GM21786 (cell line): ENCODE measurements around the gene RSU1.

Experiments
- ATAC-seq: cut with Tn5 transposase; IDR thresholded peaks from one replicate; pipeline ENCODE4 v1.9.1; 2021; ENCODE audit not compliant: unreplicated experiment

Gene RSU1

DNA sequence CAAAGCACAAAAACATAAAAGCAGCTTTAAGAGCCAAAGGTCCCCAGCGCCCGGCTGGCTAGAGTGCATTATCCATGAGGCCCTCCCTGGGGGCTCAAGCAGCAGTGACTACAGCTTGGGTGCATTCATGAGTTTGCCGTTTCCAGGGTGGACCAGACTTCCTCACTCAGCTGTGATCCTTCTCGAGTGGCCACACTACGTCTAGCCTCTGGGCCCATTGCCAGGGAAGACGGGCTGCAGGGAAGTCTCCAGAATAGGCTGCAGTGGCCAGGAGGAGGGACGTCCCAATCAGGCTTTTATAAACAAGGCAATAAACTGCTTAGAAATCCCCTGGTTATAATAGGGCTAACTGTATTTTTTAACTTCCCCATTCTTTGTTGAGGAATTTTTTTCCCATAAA lies 206.2 kb downstream of the RSU1 start:
- no peak for ATAC-seq

DNA sequence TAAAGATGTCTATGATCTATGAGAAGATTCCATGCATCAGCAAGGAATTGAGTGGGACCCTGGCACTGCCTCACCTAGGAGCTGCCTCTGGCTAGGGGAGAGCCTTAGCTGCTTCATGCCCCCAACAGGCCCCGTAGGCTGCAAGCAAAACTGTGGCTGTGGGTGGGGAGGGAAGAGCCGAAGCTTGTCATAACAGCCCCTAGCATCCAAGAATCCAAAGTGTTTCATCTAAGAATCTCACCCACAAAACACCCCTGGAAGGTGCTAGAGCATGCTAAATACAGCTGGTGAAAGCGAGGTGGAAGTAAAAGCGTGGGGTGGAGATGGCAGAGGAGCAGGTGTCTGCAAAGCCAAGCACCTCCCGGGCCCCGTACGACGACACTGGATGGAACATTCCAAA lies 208.0 kb downstream of the RSU1 start:
- ATAC-seq = no peak

DNA sequence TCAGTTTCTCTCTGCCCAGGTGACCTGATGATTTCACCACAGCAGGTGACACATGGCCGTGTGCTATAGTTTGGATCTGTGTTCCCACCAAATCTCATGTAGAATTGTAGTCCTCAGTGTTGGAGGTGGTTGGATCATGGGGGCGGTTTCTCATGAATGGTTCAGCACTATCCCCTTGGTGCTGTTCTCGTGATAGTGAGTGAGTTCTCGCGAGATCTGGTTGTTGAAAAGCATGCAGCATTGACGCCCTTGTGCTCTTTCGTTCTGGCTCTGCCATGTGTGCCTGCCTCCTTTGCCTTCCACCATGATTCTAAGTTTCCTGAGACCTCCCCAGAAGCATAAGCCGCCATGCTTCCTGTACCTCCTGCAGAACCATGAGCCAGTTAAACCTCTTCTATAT lies 210.3 kb downstream of the RSU1 start:
- ATAC-seq = no peak

DNA sequence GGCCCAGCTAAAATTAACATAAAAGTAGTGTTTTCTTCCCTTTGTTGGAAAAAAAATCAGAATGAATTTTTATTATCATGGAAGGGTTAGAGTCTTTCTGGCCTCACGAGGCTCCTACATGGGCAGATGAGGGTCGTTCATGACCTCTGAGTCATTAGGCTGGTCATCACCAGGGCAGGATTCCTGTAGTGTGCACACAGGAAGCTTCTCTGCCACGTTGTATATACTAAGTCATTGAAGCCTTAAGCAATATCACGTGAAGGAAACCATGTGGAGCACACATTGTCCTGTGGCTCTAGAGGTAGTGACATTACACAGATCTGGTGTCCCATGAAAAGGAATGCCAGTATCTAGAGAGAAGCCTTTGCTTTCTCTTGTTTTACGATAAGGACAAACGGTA lies 210.8 kb downstream of the RSU1 start:
- ATAC-seq = no peak

DNA sequence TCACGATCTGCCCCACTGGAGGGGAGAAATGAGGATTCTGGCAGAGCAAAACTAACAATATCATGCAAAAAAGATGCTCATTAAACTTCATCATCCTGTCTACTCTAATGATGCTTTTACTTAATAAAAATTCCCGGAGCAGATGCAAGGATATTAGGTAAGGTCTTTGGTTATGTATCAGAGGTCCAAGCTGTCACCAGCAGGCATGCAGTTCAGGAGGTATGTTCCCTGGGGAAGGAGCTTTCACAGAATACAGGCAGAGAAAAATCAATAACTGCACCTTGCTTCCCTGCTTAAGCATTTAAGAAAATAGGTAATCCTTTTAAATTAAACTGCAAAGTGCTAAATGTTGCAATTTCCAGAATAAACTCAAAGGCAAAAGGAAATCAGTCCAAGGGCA lies 213.9 kb downstream of the RSU1 start:
- ATAC-seq = no peak

DNA sequence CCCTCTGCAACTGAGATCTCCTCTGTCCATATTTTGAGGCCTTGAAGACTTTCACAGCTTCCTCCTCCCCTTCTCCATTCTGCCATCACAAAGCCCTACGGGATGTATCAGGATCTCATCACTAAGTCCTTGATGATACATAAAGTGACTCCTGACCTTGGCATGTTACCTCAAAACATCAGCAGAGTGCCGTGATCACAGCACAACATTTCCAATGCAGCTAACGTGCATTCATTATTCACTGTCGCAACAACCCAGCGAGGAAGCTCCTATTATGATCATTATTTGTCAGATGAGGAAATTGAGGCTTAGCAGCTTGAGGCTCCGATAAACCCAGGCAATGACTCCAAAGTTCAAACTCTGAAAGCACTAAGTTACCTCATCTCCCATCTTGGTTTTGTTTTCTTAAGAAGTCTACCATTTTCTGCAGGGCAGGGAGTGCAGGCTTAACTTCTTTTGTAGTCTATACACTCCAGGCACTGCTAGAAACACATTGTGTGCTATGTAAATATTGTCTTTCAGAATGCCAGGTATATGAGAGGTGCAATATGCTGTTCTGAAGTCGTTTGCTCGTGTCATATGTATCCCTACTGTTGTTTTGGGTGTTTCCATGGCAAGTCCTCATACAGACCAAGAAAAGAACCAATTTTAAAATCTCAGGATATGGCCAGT lies 215.0 kb downstream of the RSU1 start:
- ATAC-seq = no peak

DNA sequence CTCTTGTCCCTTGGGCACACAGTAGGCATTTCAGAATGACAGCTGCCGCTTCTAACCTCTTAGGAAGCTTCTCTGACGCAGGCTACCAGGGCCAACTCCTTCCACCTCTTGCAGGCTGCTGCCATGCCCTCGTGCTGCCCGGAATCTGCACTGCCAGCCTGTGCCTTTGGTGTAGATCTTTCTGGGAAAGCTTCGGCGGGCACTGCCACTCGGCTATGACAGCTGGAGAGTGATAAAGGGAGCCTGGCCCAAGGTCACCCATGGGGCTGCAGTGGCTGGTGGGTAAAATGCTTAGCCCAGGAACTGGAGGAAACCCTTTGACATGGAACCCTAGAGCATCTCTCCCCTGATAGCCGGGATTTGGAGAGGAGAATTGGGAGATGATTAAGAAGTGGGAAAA lies 217.6 kb downstream of the RSU1 start:
- no peak for ATAC-seq

DNA sequence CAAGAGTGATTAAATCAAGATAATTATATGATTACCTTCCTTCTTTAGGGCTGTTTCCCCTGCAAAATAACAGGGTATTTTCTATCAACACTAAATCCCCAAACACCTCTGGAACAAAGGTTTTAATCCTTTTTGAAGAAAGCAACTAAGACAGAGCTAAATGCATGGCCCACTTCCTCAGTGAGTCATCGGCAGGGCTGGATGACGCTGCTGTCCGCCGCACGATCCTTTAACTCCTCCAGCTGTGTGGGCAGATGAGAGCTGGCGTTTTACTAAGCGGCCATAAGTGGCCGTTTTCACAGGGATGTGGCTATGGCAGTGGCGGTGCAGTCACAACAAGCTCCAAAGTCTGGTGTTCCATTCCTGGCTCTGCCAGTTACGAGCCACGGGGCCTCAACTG lies 219.6 kb downstream of the RSU1 start:
- ATAC-seq = no peak

DNA sequence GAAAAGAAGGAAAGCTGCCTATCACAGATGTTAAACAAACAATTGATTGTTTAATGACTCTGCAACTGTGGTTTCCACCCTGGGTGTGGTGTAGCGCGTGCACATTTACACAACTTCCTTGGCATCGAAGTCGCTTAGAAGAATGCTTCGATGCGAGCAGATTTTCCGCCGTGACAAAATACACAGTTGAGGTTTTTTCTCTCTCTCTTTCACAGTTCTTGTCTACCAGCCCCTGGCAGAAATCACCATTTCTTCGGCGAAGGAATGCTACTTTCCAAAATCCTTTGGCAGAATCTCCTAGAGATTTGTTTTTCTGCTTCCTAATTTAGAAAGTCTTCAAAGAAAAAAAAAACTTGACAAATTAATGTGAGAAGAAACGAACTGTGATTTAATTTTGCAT lies 224.8 kb downstream of the RSU1 start:
- no peak for ATAC-seq

DNA sequence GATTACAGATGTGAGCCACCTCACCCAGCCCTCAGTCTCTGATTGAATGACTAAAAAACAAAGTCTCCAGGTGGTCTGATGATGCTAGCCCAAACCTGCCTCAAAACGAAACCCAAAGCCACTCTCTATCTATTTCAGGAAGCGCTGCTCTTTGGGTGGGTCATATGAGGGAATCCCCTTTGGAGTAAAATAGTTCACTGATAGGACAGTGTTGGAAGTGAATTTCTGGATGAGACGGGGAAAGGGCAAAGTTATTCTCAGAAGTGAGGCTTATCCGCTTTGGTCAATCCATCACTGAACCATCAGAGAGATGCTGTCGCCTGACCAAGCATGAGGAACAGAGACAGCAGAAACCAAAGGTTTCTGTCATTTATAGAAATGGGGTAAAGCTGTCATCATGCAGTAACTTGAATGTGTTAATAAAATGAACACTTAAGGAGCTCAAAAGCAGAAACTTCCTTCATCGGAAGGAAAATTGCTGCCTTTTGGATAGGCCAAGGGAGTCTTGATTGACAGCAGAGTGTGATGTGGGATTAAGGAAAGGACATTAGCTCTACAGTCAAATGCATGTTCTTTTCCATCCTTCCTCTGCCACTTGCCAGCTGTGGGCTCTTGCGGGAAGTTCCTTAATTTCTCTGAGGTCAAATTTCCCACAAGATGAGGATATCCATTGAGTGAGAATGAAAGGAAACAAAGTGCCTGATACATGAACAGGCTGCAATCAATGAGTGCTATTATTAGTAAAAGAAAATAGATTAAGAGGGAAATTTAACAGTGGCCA lies 230.7 kb downstream of the RSU1 start:
- ATAC-seq = peak; percentile 87

DNA sequence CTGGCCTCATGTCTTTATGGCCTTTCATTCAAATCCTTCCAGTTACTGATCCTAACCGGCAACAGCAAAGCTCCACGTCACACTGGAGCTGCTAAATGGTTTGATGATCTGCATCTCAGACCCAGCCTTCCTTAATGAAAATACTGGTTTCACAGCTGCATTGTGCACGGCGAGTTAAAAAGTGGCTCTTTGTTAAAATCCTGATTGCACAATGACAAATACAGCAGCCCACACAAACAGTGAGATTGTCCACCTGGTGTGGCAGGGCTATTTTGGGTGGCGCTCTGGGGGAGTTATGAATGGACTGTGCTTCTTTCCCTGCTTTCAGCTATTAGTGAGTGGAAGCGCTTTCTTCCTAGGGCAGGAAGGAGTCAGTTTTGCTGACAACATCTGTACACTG lies 232.1 kb downstream of the RSU1 start:
- peak; percentile 21 for ATAC-seq

DNA sequence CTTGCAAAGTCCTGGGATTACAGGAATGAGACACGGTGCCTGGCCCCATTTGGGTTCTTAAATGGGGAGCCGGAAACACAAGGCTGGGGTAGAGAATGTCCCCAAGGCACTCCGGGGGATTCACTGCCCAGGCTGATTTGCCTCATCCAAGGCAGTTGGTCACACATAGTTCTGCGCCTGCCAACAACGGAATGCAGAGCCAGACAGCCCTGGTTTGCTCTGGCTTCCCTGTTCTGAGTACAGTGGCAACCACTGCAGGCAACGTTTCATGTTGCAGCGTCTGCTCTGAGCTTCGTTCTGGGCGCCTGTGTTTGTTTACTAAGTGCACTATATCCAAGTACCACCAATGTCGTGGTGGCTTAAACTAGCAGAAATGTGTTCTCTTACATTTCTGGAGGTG lies 233.8 kb downstream of the RSU1 start:
- ATAC-seq = no peak

DNA sequence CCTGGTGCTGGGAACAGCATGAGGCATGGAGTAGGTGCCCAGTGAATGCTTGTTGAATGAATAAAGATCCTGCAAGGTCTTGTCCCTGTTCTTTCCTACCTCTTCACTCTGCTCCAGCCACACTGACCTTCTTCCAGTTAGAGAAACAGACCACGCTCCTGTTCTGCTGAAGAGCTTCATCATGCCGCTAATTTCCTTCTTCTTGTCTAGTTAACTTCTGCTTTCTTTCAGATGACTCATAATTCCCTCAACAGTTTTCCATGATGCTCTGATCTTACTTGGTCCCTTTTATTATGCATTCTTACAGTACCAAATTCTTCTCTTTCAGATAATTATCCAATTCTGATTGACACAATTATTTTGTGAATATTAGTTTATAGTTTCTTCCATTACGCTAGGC lies 236.0 kb downstream of the RSU1 start:
- ATAC-seq = no peak

DNA sequence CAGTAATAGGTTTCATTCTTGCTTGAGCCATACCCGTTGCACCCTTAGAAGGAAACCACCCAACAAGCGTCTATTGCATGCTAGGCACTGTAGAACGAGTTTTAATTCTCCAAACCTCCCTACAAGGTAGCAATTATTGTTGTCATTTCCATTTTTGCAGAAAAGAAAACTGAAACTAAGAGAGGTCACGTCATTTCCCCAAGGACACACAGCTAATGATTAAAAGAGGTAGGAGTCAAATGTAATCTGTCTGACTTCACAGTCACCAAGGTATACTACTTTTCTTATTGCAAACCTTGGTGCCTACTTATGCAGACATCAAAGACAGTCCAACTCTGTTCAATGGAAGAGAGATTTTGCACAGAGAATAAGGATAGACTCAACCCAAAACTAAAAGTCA lies 246.5 kb downstream of the RSU1 start:
- ATAC-seq = peak; percentile 91

DNA sequence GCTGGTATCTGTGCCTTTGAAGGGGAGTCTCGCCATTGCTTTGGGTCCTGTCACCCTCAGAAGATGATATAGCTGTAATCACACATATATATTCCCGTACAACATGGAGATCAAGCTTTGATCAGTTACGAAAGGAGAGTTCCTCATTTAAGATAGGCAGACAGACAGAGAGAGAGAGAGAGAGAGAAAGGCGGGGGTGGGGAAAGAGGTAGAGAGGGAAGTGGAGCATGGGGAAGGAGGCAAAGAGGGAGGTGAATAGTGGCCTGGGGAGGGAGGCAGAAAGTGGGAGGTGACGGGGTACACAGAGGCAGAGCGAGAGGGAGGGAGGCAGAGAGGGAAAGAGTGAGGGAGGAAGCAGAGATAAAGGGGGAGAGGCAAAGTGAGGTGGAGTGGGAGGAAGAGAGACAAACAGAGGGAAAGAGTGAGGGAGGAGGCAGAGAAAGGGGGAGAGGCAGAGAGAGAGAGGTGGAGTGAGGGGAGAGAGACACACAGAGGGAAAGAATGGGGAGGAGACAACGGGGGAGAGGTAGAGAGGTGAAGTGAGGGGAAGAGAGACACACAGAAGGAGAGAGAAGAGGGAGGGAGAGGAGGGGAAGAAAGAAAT lies 250.9 kb downstream of the RSU1 start:
- no peak for ATAC-seq

DNA sequence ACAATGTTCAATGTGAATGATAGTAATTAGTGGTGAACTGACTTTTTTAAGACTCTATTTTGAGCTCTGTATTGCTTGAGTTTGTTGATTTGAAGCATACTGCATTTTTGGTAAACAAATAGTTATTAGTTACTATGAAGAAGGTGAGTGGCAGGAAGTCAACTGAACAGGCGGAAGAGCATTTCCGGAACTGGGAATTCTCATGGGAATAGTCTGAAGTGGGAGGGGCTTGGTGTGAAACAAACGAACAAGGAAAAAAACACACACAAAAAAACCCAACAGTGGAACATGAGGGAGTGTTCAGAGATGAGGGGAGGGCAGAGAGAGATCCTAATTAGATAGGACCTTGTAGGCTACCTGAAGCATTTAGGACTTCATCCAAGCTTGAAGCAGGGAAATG lies 251.6 kb downstream of the RSU1 start:
- no peak for ATAC-seq

DNA sequence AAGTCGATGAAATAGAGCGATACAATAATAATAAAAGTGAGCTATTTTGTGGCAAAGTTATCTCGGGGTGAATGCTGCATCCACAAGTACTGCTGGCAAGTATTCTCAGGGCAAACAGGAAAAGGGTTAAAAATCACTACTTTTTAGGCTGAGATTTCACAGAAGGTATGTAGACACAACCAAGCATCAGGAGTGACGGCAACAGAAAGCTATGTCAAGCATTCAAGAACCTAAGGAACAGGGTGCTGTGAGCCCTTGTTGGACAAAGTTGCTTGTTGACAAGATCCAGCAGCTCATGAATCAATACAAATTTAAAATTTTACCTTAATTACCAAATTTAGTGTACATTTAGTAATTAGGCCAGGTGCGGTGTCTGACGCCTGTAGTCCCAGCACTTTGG lies 254.3 kb downstream of the RSU1 start:
- ATAC-seq = no peak

DNA sequence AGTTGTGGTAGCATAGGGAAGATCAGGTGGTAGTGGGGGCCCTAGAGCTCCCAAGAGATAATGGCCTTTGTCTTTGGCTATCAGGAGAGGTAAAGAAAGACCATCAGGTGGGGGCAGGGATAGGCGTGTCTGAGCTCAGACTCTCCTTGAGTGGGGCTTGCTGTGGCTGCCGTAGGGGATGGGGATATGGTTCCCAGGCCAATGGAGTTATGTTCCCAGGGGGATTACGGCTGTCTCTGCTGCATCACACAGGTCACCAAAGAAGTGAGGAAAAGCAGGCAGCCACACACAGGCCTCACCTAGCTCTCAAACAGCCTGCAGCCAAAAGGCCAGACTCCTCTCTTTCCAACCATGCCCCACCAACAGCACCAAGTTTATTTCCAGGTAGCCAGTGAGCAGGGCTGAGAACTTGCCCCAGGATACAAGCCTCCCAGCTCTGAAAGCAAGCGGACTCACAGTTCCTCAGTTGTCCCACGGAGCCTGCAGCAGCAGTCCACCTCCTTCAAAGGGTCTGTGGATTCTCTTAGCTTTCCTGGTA lies 257.9 kb downstream of the RSU1 start:
- ATAC-seq = no peak

DNA sequence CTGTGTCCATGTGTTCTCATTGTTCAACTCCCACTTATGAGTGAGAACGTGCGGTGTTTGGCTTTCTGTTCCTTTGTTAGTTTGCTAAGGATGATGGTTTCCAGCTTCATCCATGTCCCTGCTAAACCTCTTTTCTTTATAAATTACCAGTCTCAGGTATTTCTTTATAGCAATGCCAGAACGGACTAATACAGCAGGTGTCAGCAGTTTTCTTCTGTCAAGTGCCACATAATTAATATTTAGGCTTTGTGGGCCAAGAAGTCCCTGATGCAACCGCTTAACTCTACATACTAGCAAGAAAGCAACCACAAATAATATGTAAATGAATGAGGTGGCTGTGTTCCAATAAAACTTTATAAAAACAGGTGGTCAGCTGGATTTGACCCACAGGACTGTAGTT lies 269.3 kb downstream of the RSU1 start:
- ATAC-seq = no peak

DNA sequence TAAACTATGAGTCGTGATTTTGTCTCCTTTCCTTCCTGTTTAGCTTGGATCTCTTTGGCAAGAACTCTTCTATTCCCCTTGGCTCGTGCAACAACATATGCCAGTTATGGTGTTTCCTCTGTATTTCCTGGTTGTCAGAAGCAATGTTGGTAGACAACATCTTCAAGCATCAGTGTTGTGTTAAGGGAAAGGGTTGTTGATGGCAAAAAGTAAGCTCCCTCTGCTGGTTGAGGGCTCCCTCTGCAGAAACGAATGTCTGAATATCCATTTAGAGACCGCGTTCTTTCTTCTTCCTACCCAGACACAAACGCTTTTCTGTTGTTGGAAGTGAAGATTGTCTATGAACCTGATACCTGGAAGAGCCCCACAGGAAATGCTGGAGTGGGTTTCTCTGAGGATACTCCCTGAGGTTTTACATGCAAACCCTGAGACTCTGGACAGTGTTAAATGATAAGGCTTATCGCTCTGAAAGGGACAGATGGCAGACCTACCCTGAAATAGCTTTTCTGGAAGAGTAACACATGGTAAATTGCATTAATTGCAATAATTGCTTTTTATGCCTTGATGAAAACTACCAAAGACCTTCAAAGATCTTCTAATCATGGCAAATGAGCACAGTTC lies 272.0 kb downstream of the RSU1 start:
- ATAC-seq = peak; percentile 69

DNA sequence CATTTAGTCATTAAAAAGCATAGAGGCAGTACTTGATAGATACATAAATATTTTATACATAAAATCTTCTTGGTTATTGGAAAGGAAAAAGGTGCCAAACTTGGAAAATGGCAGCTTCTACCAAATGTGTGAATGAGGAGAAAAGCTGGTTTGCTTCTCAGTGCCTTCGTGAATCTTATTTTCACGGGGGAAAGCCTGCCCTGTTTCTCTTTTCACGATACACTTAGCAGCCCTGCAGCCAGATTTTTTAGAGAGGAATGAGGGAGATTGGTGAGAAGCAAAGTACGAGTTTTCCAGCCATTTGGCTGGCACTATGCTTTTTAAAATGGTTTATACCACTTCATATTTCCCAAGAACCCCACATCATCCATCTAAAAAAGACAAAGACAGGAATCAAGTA lies 272.6 kb downstream of the RSU1 start:
- no peak for ATAC-seq

DNA sequence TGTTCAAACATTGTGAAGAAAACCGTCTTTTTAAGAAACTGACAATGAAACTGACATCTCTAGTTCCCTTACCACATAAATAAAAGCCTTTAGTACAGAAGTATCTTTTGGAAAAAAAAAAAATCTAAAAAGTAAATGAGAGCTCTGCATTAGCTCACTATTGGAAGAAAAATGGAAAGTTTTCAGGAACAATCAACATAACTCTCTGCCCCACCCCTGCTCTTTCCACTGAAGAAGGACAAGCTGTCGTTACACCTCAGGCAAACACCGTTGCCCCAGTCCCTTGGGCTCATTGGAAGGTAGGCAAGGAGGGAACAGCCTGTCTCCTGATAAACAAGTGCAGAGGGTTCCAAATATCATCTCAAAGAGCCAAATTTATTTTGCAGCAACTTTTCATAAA lies 273.1 kb downstream of the RSU1 start:
- no peak for ATAC-seq
